Measurements from ENCODE around the gene ARHGEF4. TPM values are rescaled to one million over a fixed set of nuclear protein-coding genes. Genes with fewer than 3 reads are reported as not detected.

ARHGEF4 gene
- total RNA-seq, 2 donors from 2014 or later, result 50.3 to 54.7 TPM

DNA sequence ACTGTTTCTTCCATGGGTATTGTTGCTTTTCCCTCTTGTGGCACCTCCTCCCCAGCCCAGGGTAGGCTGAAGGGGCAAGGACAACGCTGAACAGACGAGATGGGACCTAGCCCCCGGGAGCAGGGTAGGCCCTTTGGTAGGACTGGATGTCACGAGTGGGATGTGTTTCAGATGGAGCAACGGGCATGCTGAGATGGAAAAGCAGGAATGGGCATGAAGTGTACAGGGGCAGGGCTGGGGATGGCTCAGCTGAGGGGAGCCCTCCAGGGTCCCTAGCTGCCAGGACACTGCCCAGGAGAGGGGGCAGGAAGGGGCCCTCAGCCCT, 33.4 kb downstream of the ARHGEF4 start:
- WGBS, 2 experiments (ENCODE audit: insufficient coverage in 1 of 2, insufficient read length in 1 of 2), result 75 to 88% methylated on average over 2 to 5 of the region's 5 CpGs
- Mint-ChIP-seq H3K4me1 (peaks cover 13% of the 10 kb centered on the region), H3K36me3 (ENCODE audit: low read depth) (no peaks in the 10 kb centered on the region), H3K4me3 (no peak overlapping the region), H3K27ac (no peak overlapping the region), H3K9me3 (peaks cover 2% of the 10 kb centered on the region), H3K27me3 (ENCODE audit: insufficient read depth) (no peaks in the 10 kb centered on the region)
- Histone ChIP-seq H3K27ac (ENCODE audit: low read depth, low read length) (no peak overlapping the region), H3K4me1 (ENCODE audit: control insufficient read depth, insufficient read depth, low read length) (no peaks in the 10 kb centered on the region), H3K36me3 (ENCODE audit: control insufficient read depth, insufficient read depth, low read length) (no peaks in the 10 kb centered on the region), H3K4me3 (ENCODE audit: low read length) (no peak overlapping the region), H3K9ac (ENCODE audit: extremely low read depth, low read length, poor library complexity, severe bottlenecking) (no peak overlapping the region), H3K27me3 (ENCODE audit: control insufficient read depth, insufficient read depth, low read length, poor library complexity, severe bottlenecking) (no peaks in the 10 kb centered on the region), H3K9me3 (ENCODE audit: control insufficient read depth, low read length) (no peaks in the 10 kb centered on the region)
- DNase-seq, result peak; percentile 36
- TF ChIP-seq, protein P1, sequence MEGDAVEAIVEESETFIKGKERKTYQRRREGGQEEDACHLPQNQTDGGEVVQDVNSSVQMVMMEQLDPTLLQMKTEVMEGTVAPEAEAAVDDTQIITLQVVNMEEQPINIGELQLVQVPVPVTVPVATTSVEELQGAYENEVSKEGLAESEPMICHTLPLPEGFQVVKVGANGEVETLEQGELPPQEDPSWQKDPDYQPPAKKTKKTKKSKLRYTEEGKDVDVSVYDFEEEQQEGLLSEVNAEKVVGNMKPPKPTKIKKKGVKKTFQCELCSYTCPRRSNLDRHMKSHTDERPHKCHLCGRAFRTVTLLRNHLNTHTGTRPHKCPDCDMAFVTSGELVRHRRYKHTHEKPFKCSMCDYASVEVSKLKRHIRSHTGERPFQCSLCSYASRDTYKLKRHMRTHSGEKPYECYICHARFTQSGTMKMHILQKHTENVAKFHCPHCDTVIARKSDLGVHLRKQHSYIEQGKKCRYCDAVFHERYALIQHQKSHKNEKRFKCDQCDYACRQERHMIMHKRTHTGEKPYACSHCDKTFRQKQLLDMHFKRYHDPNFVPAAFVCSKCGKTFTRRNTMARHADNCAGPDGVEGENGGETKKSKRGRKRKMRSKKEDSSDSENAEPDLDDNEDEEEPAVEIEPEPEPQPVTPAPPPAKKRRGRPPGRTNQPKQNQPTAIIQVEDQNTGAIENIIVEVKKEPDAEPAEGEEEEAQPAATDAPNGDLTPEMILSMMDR (conservative IDR thresholded peaks at IDR 0.05), result no peak

DNA sequence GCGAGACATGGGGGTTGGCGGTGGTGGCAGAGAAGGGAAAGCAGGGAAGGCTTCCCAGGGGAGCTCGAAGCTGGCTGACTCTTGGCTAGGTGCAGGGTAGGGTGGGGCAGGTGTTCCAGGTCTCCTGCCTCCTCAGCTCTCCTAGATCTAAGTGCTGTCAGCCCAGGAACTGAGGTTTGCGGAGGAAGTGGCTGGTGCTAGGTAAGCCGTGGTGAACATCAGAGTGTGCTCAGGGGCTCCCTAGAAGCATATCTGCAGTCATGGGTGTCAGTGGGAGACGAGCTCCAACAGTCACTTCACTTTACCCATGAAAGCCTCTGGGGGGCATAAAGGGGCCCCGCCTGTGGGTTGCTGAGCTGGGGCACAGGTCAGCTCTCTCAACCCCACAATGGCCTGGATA, 34.1 kb downstream of the ARHGEF4 start:
- WGBS, 2 experiments (ENCODE audit: insufficient coverage in 1 of 2, insufficient read length in 1 of 2), result 90 to 96% methylated on average over 2 to 7 of the region's 7 CpGs
- no peak overlapping the region for H3K27ac Mint-ChIP-seq
- no peaks in the 10 kb centered on the region for H3K27me3 Mint-ChIP-seq (ENCODE audit: insufficient read depth)
- H3K4me1 ChIP-seq (ENCODE audit: control insufficient read depth, insufficient read depth, low read length), result no peaks in the 10 kb centered on the region
- H3K9me3 ChIP-seq (ENCODE audit: control insufficient read depth, low read length), result no peaks in the 10 kb centered on the region
- no peaks in the 10 kb centered on the region for H3K36me3 ChIP-seq (ENCODE audit: control insufficient read depth, insufficient read depth, low read length)
- no peak for DNase-seq
- no peak overlapping the region for H3K27ac ChIP-seq (ENCODE audit: low read depth, low read length)
- peaks cover 5% of the 10 kb centered on the region for H3K9me3 Mint-ChIP-seq
- no peaks in the 10 kb centered on the region for H3K36me3 Mint-ChIP-seq (ENCODE audit: low read depth)
- TF ChIP-seq, protein P1 (conservative IDR thresholded peaks at IDR 0.05), result no peak
- H3K4me3 Mint-ChIP-seq, result no peak overlapping the region
- H3K4me3 ChIP-seq (ENCODE audit: low read length), result no peak overlapping the region
- H3K27me3 ChIP-seq (ENCODE audit: control insufficient read depth, insufficient read depth, low read length, poor library complexity, severe bottlenecking), result no peaks in the 10 kb centered on the region
- no peak overlapping the region for H3K9ac ChIP-seq (ENCODE audit: extremely low read depth, low read length, poor library complexity, severe bottlenecking)
- peaks cover 8% of the 10 kb centered on the region for H3K4me1 Mint-ChIP-seq

GRCh38 chr2:130871843-130872740, 35.4 kb downstream of the ARHGEF4 start:
- H3K9me3 ChIP-seq (ENCODE audit: control insufficient read depth, low read length), result no peaks in the 10 kb centered on the region
- no peak overlapping the region for H3K4me3 Mint-ChIP-seq
- no peaks in the 10 kb centered on the region for H3K27me3 Mint-ChIP-seq (ENCODE audit: insufficient read depth)
- H3K27me3 ChIP-seq (ENCODE audit: control insufficient read depth, insufficient read depth, low read length, poor library complexity, severe bottlenecking), result no peaks in the 10 kb centered on the region
- H3K9me3 Mint-ChIP-seq, result peaks cover 5% of the 10 kb centered on the region
- WGBS, 2 experiments (ENCODE audit: insufficient coverage in 1 of 2, insufficient read length in 1 of 2), result 86 to 91% methylated on average over 12 to 20 of the region's 20 CpGs
- H3K4me1 ChIP-seq (ENCODE audit: control insufficient read depth, insufficient read depth, low read length), result no peaks in the 10 kb centered on the region
- no peaks in the 10 kb centered on the region for H3K36me3 ChIP-seq (ENCODE audit: control insufficient read depth, insufficient read depth, low read length)
- H3K36me3 Mint-ChIP-seq (ENCODE audit: low read depth), result no peaks in the 10 kb centered on the region
- peaks cover 6% of the 10 kb centered on the region for H3K4me1 Mint-ChIP-seq
- H3K4me3 ChIP-seq (ENCODE audit: low read length), result no peak overlapping the region
- H3K27ac ChIP-seq (ENCODE audit: low read depth, low read length), result peak overlapping the region; percentile 12
- TF ChIP-seq, protein P1 (conservative IDR thresholded peaks at IDR 0.05), result no peak
- H3K9ac ChIP-seq (ENCODE audit: extremely low read depth, low read length, poor library complexity, severe bottlenecking), result no peak overlapping the region
- no peak overlapping the region for H3K27ac Mint-ChIP-seq
- peak; percentile 48 for DNase-seq
